ENCODE results near the gene PSENEN. TPM values are rescaled to one million over a fixed set of nuclear protein-coding genes. Genes with fewer than 3 reads are reported as not detected.
"Not testable (repeated sequence)": the region's sequence is repeated elsewhere in the genome, so short reads cannot be mapped to it uniquely, and the experiment has no call there.

PSENEN gene
- total RNA-seq, 2 donors from 2014 or later: 10.6 to 21.1 TPM

- no peak for DNase-seq
- 93 to 95% methylated on average over 11 to 16 of the region's 16 CpGs for WGBS, 2 donors
These were observed 24.1 kb upstream of the PSENEN start for GRCh38 chr19:35721374-35721773.

GRCh38 chr19:35722461-35722860, 23.0 kb upstream of the PSENEN start:
- no peak overlapping the region for H3K4me3 ChIP-seq
- intact Hi-C loops (cut with DNase I): no loop called here
- TF ChIP-seq, protein P1, sequence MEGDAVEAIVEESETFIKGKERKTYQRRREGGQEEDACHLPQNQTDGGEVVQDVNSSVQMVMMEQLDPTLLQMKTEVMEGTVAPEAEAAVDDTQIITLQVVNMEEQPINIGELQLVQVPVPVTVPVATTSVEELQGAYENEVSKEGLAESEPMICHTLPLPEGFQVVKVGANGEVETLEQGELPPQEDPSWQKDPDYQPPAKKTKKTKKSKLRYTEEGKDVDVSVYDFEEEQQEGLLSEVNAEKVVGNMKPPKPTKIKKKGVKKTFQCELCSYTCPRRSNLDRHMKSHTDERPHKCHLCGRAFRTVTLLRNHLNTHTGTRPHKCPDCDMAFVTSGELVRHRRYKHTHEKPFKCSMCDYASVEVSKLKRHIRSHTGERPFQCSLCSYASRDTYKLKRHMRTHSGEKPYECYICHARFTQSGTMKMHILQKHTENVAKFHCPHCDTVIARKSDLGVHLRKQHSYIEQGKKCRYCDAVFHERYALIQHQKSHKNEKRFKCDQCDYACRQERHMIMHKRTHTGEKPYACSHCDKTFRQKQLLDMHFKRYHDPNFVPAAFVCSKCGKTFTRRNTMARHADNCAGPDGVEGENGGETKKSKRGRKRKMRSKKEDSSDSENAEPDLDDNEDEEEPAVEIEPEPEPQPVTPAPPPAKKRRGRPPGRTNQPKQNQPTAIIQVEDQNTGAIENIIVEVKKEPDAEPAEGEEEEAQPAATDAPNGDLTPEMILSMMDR (IDR thresholded peaks at IDR 0.05): no peak
- no peak for TF ChIP-seq POLR2A (IDR thresholded peaks at IDR 0.05)
- no peaks in the 10 kb centered on the region for H3K27me3 ChIP-seq
- DNase-seq (no peak), ATAC-seq (no peak)
- H3K4me1 ChIP-seq: peaks cover 17% of the 10 kb centered on the region
- 97% methylated on average over 11 to 14 of the region's 14 CpGs for WGBS, 2 donors
- no peaks in the 10 kb centered on the region for H3K9me3 ChIP-seq
- peaks cover 27 to 44% of the 10 kb centered on the region in 2 donors for H3K36me3 ChIP-seq (replicated peaks in 1 of 2; ENCODE audit: insufficient read depth in 1 of 2, low read depth in 2 of 2)
- H3K27ac ChIP-seq: no peak overlapping the region

More at GRCh38 chr19:35721374-35721773, 24.1 kb upstream of the PSENEN start:
- peaks cover 27 to 36% of the 10 kb centered on the region in 2 donors for H3K36me3 ChIP-seq (replicated peaks in 1 of 2; ENCODE audit: insufficient read depth in 1 of 2, low read depth in 2 of 2)
- H3K4me3 ChIP-seq: no peak overlapping the region
- no peak for ATAC-seq
- H3K9me3 ChIP-seq: no peaks in the 10 kb centered on the region
- intact Hi-C loops (cut with DNase I): no loop called here
- no peaks in the 10 kb centered on the region for H3K27me3 ChIP-seq
- H3K4me1 ChIP-seq: peaks cover 20% of the 10 kb centered on the region
- no peak for TF ChIP-seq POLR2A (IDR thresholded peaks at IDR 0.05)
- TF ChIP-seq, protein P1 (IDR thresholded peaks at IDR 0.05): no peak
- H3K27ac ChIP-seq: no peak overlapping the region

DNA sequence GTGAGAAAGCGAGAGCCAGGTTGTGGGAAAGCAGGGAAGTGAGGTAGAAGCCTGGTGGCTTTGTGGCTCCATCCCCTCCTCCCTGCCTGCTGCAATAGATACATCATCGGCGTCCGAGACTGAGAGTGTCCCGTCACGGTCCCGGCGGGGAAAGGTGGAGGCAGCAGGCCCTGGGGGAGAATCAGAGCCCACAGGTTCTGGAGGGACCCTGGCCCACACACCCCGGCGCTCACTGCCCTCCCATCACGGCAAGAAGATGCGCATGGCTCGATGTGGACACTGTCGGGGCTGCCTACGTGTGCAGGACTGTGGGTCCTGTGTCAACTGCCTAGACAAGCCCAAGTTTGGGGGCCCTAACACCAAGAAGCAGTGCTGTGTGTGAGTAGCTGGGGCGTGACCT, 22.6 kb upstream of the PSENEN start:
- DNase-seq: no peak
- 88 to 93% methylated on average over 10 to 16 of the region's 16 CpGs for WGBS, 2 donors
- H3K4me3 ChIP-seq: no peak overlapping the region
- TF ChIP-seq, protein P1 (IDR thresholded peaks at IDR 0.05): no peak
- TF ChIP-seq POLR2A (IDR thresholded peaks at IDR 0.05): no peak
- H3K9me3 ChIP-seq: no peaks in the 10 kb centered on the region
- intact Hi-C loops (cut with DNase I): no loop called here
- H3K27me3 ChIP-seq: no peaks in the 10 kb centered on the region
- peaks cover 17% of the 10 kb centered on the region for H3K4me1 ChIP-seq
- H3K27ac ChIP-seq: no peak overlapping the region
- no peak for ATAC-seq
- peaks cover 27 to 48% of the 10 kb centered on the region in 2 donors for H3K36me3 ChIP-seq (replicated peaks in 1 of 2; ENCODE audit: insufficient read depth in 1 of 2, low read depth in 2 of 2)

- 90 to 94% methylated on average over 18 to 22 of the region's 24 CpGs for WGBS, 2 donors
- intact Hi-C loops (cut with DNase I): no loop called here
- Histone ChIP-seq H3K4me3 (no peak overlapping the region), H3K9me3 (no peaks in the 10 kb centered on the region), H3K27ac (no peak overlapping the region), H3K27me3 (no peaks in the 10 kb centered on the region), H3K36me3 (replicated peaks in 1 of 2; ENCODE audit: insufficient read depth in 1 of 2, low read depth in 2 of 2) (peaks cover 27 to 54% of the 10 kb centered on the region in 2 donors), H3K4me1 (peaks cover 15% of the 10 kb centered on the region)
- DNase-seq: no peak
- no peak for ATAC-seq
- TF ChIP-seq, protein P1 (IDR thresholded peaks at IDR 0.05): no peak
- TF ChIP-seq POLR2A (IDR thresholded peaks at IDR 0.05): no peak
These were observed 21.8 kb upstream of the PSENEN start for GRCh38 chr19:35723671-35724070.

GRCh38 chr19:35724132-35724531, 21.3 kb upstream of the PSENEN start:
- Histone ChIP-seq H3K36me3 (replicated peaks in 1 of 2; ENCODE audit: insufficient read depth in 1 of 2, low read depth in 2 of 2) (peaks cover 27 to 57% of the 10 kb centered on the region in 2 donors), H3K4me1 (peaks cover 11% of the 10 kb centered on the region)
- H3K9me3 ChIP-seq; H3K27ac ChIP-seq; H3K4me3 ChIP-seq; intact Hi-C loops (cut with DNase I); H3K27me3 ChIP-seq; DNase-seq; ATAC-seq: not testable (repeated sequence)
- WGBS, 2 donors: 87 to 89% methylated on average over 7 of the region's 7 CpGs
